ENCODE measurements around the gene GRID2IP. TPM values are rescaled to one million over a fixed set of nuclear protein-coding genes. Genes with fewer than 3 reads are reported as not detected.
"Not testable (repeated sequence)": the region's sequence is repeated elsewhere in the genome, so short reads cannot be mapped to it uniquely, and the experiment has no call there.

Gene GRID2IP
- total RNA-seq, 2 experiments from 2014 or later = 0.14 to 0.26 TPM

GRCh38 chr7:6482307-6482706 is 69.0 kb downstream of the GRID2IP start:
- peaks cover 26% of the 10 kb centered on the region for H3K36me3 Mint-ChIP-seq
- no peaks in the 10 kb centered on the region for H3K9me3 Mint-ChIP-seq (ENCODE audit: low read depth)
- CTCF ChIA-PET = no interaction called here
- no peak for ATAC-seq
- peak overlapping the region; percentile 47 for H3K27ac Mint-ChIP-seq
- peaks cover 59% of the 10 kb centered on the region for H3K4me1 Mint-ChIP-seq
- no peak for DNase-seq
- peak overlapping the region; percentile 95 for H3K4me3 Mint-ChIP-seq
- H3K27me3 Mint-ChIP-seq = no peaks in the 10 kb centered on the region

- H3K4me1 Mint-ChIP-seq = peaks cover 67% of the 10 kb centered on the region
- ATAC-seq = no peak
- peaks cover 26% of the 10 kb centered on the region for H3K36me3 Mint-ChIP-seq
- peak overlapping the region; percentile 33 for H3K4me3 Mint-ChIP-seq
- no peaks in the 10 kb centered on the region for H3K9me3 Mint-ChIP-seq (ENCODE audit: low read depth)
- H3K27ac Mint-ChIP-seq = no peak overlapping the region
- CTCF ChIA-PET = no interaction called here
- DNase-seq = no peak
- H3K27me3 Mint-ChIP-seq = no peaks in the 10 kb centered on the region
Observed at GRCh38 chr7:6481445-6481844, 69.8 kb downstream of the GRID2IP start.

GRCh38 chr7:6480323-6480660 is 71.0 kb downstream of the GRID2IP start:
- peak overlapping the region; percentile 85 for H3K27ac Mint-ChIP-seq
- no peak for DNase-seq
- H3K9me3 Mint-ChIP-seq (ENCODE audit: low read depth) = no peaks in the 10 kb centered on the region
- H3K4me1 Mint-ChIP-seq = peaks cover 75% of the 10 kb centered on the region
- peaks cover 26% of the 10 kb centered on the region for H3K36me3 Mint-ChIP-seq
- H3K27me3 Mint-ChIP-seq = no peaks in the 10 kb centered on the region
- no peak overlapping the region for H3K4me3 Mint-ChIP-seq
- no peak for ATAC-seq
- CTCF ChIA-PET = no interaction called here

- H3K36me3 Mint-ChIP-seq = peaks cover 26% of the 10 kb centered on the region
- peaks cover 66% of the 10 kb centered on the region for H3K4me1 Mint-ChIP-seq
- DNase-seq (peak; percentile 64), ATAC-seq (no peak)
- CTCF ChIA-PET = interaction anchor here (1.0 to 1.7 kb wide), 3 partner anchors 12 to 31 kb away, joined by 3 read pairs; partner anchors contain the start of gene DAGLB
- H3K9me3 Mint-ChIP-seq (ENCODE audit: low read depth) = no peaks in the 10 kb centered on the region
- no peaks in the 10 kb centered on the region for H3K27me3 Mint-ChIP-seq
- peak overlapping the region; percentile 61 for H3K4me3 Mint-ChIP-seq
- H3K27ac Mint-ChIP-seq = peak overlapping the region; percentile 85
Observed at GRCh38 chr7:6479067-6479466, 72.2 kb downstream of the GRID2IP start.

GRCh38 chr7:6478186-6478585 is 73.1 kb downstream of the GRID2IP start:
- CTCF ChIA-PET = interaction anchor here (0.9 to 1.7 kb wide), 4 partner anchors 12 to 30 kb away, joined by 3 read pairs; partner anchors contain the start of gene DAGLB
- ATAC-seq (no peak), DNase-seq (no peak)
- Mint-ChIP-seq H3K27ac (peak overlapping the region; percentile 24), H3K4me1 (peaks cover 66% of the 10 kb centered on the region), H3K27me3 (no peaks in the 10 kb centered on the region), H3K36me3 (peaks cover 27% of the 10 kb centered on the region), H3K4me3 (no peak overlapping the region), H3K9me3 (ENCODE audit: low read depth) (no peaks in the 10 kb centered on the region)

- Mint-ChIP-seq H3K4me1 (peaks cover 61% of the 10 kb centered on the region), H3K36me3 (peaks cover 27% of the 10 kb centered on the region), H3K27ac (peak overlapping the region; percentile 17), H3K9me3 (ENCODE audit: low read depth) (no peaks in the 10 kb centered on the region), H3K4me3 (no peak overlapping the region), H3K27me3 (no peaks in the 10 kb centered on the region)
- DNase-seq (no peak), ATAC-seq (no peak)
- CTCF ChIA-PET = interaction anchor here (0.6 to 1.5 kb wide), 2 partner anchors 10 to 94 kb away, joined by 3 read pairs; no protein-coding TSS in a partner anchor
Observed at GRCh38 chr7:6477318-6477660, 74.0 kb downstream of the GRID2IP start.

GRCh38 chr7:6476596-6477317 is 74.5 kb downstream of the GRID2IP start:
- CTCF ChIA-PET = interaction anchor here (0.6 to 1.5 kb wide), 2 partner anchors 10 to 94 kb away, joined by 3 read pairs; no protein-coding TSS in a partner anchor
- Mint-ChIP-seq H3K9me3 (ENCODE audit: low read depth) (no peaks in the 10 kb centered on the region), H3K36me3 (peaks cover 31% of the 10 kb centered on the region), H3K27ac (peak overlapping the region; percentile 17), H3K4me1 (peaks cover 58% of the 10 kb centered on the region), H3K4me3 (no peak overlapping the region), H3K27me3 (no peaks in the 10 kb centered on the region)
- no peak for DNase-seq
- ATAC-seq = no peak

GRCh38 chr7:6475433-6476186 is 75.7 kb downstream of the GRID2IP start:
- DNase-seq (no peak), ATAC-seq (no peak)
- peaks cover 31% of the 10 kb centered on the region for H3K36me3 Mint-ChIP-seq
- CTCF ChIA-PET = interaction anchor here (1.5 kb wide), 1 partner anchor 9 kb away, joined by 3 read pairs; no protein-coding TSS in a partner anchor
- H3K4me1 Mint-ChIP-seq = peaks cover 48% of the 10 kb centered on the region
- H3K4me3 Mint-ChIP-seq = no peak overlapping the region
- no peaks in the 10 kb centered on the region for H3K27me3 Mint-ChIP-seq
- H3K9me3 Mint-ChIP-seq (ENCODE audit: low read depth) = no peaks in the 10 kb centered on the region
- peak overlapping the region; percentile 32 for H3K27ac Mint-ChIP-seq

GRCh38 chr7:6465862-6466261 is 85.4 kb downstream of the GRID2IP start:
- ATAC-seq (no peak), DNase-seq (no peak)
- Mint-ChIP-seq H3K27ac (no peak overlapping the region), H3K4me1 (no peaks in the 10 kb centered on the region), H3K36me3 (peaks cover 66% of the 10 kb centered on the region), H3K4me3 (no peak overlapping the region), H3K27me3 (no peaks in the 10 kb centered on the region), H3K9me3 (ENCODE audit: low read depth) (peaks cover 2% of the 10 kb centered on the region)
- CTCF ChIA-PET = interaction anchor here (0.7 to 1.2 kb wide), 2 partner anchors 13 to 93 kb away, joined by 3 to 4 read pairs; no protein-coding TSS in a partner anchor

GRCh38 chr7:6463609-6464008 is 87.7 kb downstream of the GRID2IP start:
- H3K4me3 Mint-ChIP-seq; ATAC-seq; H3K27me3 Mint-ChIP-seq; DNase-seq; H3K4me1 Mint-ChIP-seq; H3K9me3 Mint-ChIP-seq (ENCODE audit: low read depth); H3K27ac Mint-ChIP-seq: not testable (repeated sequence)
- CTCF ChIA-PET = interaction anchor here (0.6 to 1.5 kb wide), 5 partner anchors 15 to 52 kb away, joined by 3 to 5 read pairs (median 3); no protein-coding TSS in a partner anchor
- H3K36me3 Mint-ChIP-seq = peaks cover 49% of the 10 kb centered on the region

GRCh38 chr7:6461946-6462550 is 89.2 kb downstream of the GRID2IP start:
- H3K27ac Mint-ChIP-seq = no peak overlapping the region
- H3K36me3 Mint-ChIP-seq = peaks cover 34% of the 10 kb centered on the region
- H3K27me3 Mint-ChIP-seq = no peaks in the 10 kb centered on the region
- DNase-seq (no peak), ATAC-seq (no peak)
- H3K4me1 Mint-ChIP-seq = no peaks in the 10 kb centered on the region
- H3K9me3 Mint-ChIP-seq (ENCODE audit: low read depth) = peaks cover 1% of the 10 kb centered on the region
- CTCF ChIA-PET = interaction anchor here (1.4 to 1.5 kb wide), 2 partner anchors 14 to 54 kb away, joined by 3 read pairs; no protein-coding TSS in a partner anchor
- H3K4me3 Mint-ChIP-seq = no peak overlapping the region

- Mint-ChIP-seq H3K4me3 (no peak overlapping the region), H3K9me3 (ENCODE audit: low read depth) (no peaks in the 10 kb centered on the region), H3K36me3 (peaks cover 26% of the 10 kb centered on the region), H3K27ac (peak overlapping the region; percentile 24), H3K4me1 (no peaks in the 10 kb centered on the region), H3K27me3 (no peaks in the 10 kb centered on the region)
- DNase-seq = no peak
- CTCF ChIA-PET = interaction anchor here (1.1 kb wide), 1 partner anchor 13 kb away, joined by 4 read pairs; the partner anchor contains the start of gene DAGLB
- ATAC-seq = no peak
Observed at GRCh38 chr7:6460990-6461584, 90.2 kb downstream of the GRID2IP start.

- Mint-ChIP-seq H3K27me3 (no peaks in the 10 kb centered on the region), H3K9me3 (ENCODE audit: low read depth) (no peaks in the 10 kb centered on the region), H3K4me3 (no peak overlapping the region), H3K4me1 (no peaks in the 10 kb centered on the region), H3K27ac (no peak overlapping the region), H3K36me3 (peaks cover 18% of the 10 kb centered on the region)
- DNase-seq = no peak
- ATAC-seq = no peak
- CTCF ChIA-PET = interaction anchor here (1.1 kb wide), 1 partner anchor 12 kb away, joined by 4 read pairs; the partner anchor contains the start of gene DAGLB
Observed at GRCh38 chr7:6460303-6460702, 91.0 kb downstream of the GRID2IP start.
